Subcutaneous adipose tissue (tissue), 4 donors: Measurements from ENCODE around the gene MVP. TPM values are rescaled to one million over a fixed set of nuclear protein-coding genes. Genes with fewer than 3 reads are reported as not detected.

ENCODE experiments used
- CTCF ChIP-seq: fragments of 450-650 bp; IDR thresholded peaks from one replicate; pipeline ENCODE4 v1.5.1; 2016; ENCODE audit warnings: low read depth, mild to moderate bottlenecking, control low read depth, antibody characterized with exemption, moderate library complexity
- total RNA-seq, 4 donors: library from RNA; depleted of rRNA; stranded (reverse); fragments of >200 nt; gene quantifications; one replicate each; pipeline ENCODE4 v1.1.0, GENCODE V29; 2016

The MVP gene
- total RNA-seq, 4 donors from 2014 or later = 47.1 to 119 (median 103) TPM

GRCh38 chr16:29849505-29849904 is 29.2 kb downstream of the MVP start:
- no peak for TF ChIP-seq CTCF

GRCh38 chr16:29850998-29851397 is 30.7 kb downstream of the MVP start:
- TF ChIP-seq CTCF = no peak

GRCh38 chr16:29852654-29853053 is 32.4 kb downstream of the MVP start:
- no peak for TF ChIP-seq CTCF

GRCh38 chr16:29854520-29855100 is 34.3 kb downstream of the MVP start:
- no peak for TF ChIP-seq CTCF

GRCh38 chr16:29857133-29857760 is 37.0 kb downstream of the MVP start:
- no peak for TF ChIP-seq CTCF

GRCh38 chr16:29858149-29858849 is 38.0 kb downstream of the MVP start:
- TF ChIP-seq CTCF = no peak

- no peak for TF ChIP-seq CTCF
These were observed 38.7 kb downstream of the MVP start for GRCh38 chr16:29858974-29859373.
